G401.6 (cell line): Measurements from ENCODE around the gene ITPR3.
"Not testable (repeated sequence)": the region's sequence is repeated elsewhere in the genome, so short reads cannot be mapped to it uniquely, and the experiment has no call there.

Experiments used
- FAIRE-seq: peaks from 2 replicates; lab custom pipeline; 2012; peaks lifted over from hg19 to GRCh38; lab: Jason Lieb, UNC

ITPR3 gene

GRCh38 chr6:33613795-33614168, 7.3 kb upstream of the ITPR3 start:
- no peak for FAIRE-seq

GRCh38 chr6:33616113-33616512, 5.0 kb upstream of the ITPR3 start:
- no peak for FAIRE-seq

GRCh38 chr6:33616913-33617312, 4.2 kb upstream of the ITPR3 start:
- FAIRE-seq = no peak

GRCh38 chr6:33619166-33619840, 1.8 kb upstream of the ITPR3 start:
- FAIRE-seq = no peak

- FAIRE-seq = no peak
Observed at GRCh38 chr6:33620158-33620855, 815 bp upstream of the ITPR3 start.

GRCh38 chr6:33621711-33622388, 728 bp downstream of the ITPR3 start:
- peak; percentile 76 for FAIRE-seq

- no peak for FAIRE-seq
Observed at GRCh38 chr6:33622456-33623431, 1.6 kb downstream of the ITPR3 start.

- FAIRE-seq = no peak
Observed at GRCh38 chr6:33623895-33624381, 2.8 kb downstream of the ITPR3 start.

GRCh38 chr6:33624856-33625255, 3.7 kb downstream of the ITPR3 start:
- no peak for FAIRE-seq

- no peak for FAIRE-seq
Observed at GRCh38 chr6:33627876-33628275, 6.8 kb downstream of the ITPR3 start.

- no peak for FAIRE-seq
Observed at GRCh38 chr6:33628401-33628964, 7.4 kb downstream of the ITPR3 start.

GRCh38 chr6:33630014-33630413, 8.9 kb downstream of the ITPR3 start:
- peak; percentile 25 for FAIRE-seq

GRCh38 chr6:33631521-33631920, 10.4 kb downstream of the ITPR3 start:
- not testable (repeated sequence) for FAIRE-seq

- FAIRE-seq = no peak
Observed at GRCh38 chr6:33631971-33632557, 10.9 kb downstream of the ITPR3 start.

GRCh38 chr6:33632558-33633039, 11.5 kb downstream of the ITPR3 start:
- FAIRE-seq = no peak

GRCh38 chr6:33633084-33633461, 12.0 kb downstream of the ITPR3 start:
- no peak for FAIRE-seq

- no peak for FAIRE-seq
Observed at GRCh38 chr6:33633462-33634158, 12.5 kb downstream of the ITPR3 start.

GRCh38 chr6:33634161-33634727, 13.1 kb downstream of the ITPR3 start:
- FAIRE-seq = no peak

GRCh38 chr6:33634946-33635345, 13.8 kb downstream of the ITPR3 start:
- no peak for FAIRE-seq

- no peak for FAIRE-seq
Observed at GRCh38 chr6:33636655-33637054, 15.5 kb downstream of the ITPR3 start.
